Stimulated activated CD4-positive, alpha-beta T cell treated with anti-CD3 and anti-CD28 coated beads, Interleukin-1b, Interleukin-23, amount 100 ng/mL, for 24 hours (primary cell): ENCODE measurements around the gene DCST1.

Experiments
- DNase-seq, 4 experiments: peaks; one replicate each; pipeline ENCODE4 v3.0.0-alpha.2; 2020; ENCODE audit warnings: low read depth in 4 of 4, low spot score in 1 of 4

The DCST1 gene

GRCh38 chr1:155083865-155084721 lies 50.5 kb downstream of the DCST1 start:
- no peak for DNase-seq

- DNase-seq, result peak; percentile 82 to 90 (median 84)
These were observed 51.3 kb downstream of the DCST1 start for GRCh38 chr1:155084722-155085503.

- peak in 3 of 4 experiments; percentile 55 to 69 (median 69) for DNase-seq
These were observed 52.0 kb downstream of the DCST1 start for GRCh38 chr1:155085504-155086127.

GRCh38 chr1:155086128-155086741 lies 52.6 kb downstream of the DCST1 start:
- DNase-seq, result peak in 3 of 4 experiments; percentile 60 to 72 (median 68)

GRCh38 chr1:155086856-155087535 lies 53.4 kb downstream of the DCST1 start:
- DNase-seq, result no peak

- peak; percentile 70 to 80 (median 73) for DNase-seq
These were observed 57.7 kb downstream of the DCST1 start for GRCh38 chr1:155091071-155092051.

GRCh38 chr1:155092131-155092530 lies 58.5 kb downstream of the DCST1 start:
- no peak for DNase-seq

- DNase-seq, result no peak
These were observed 59.0 kb downstream of the DCST1 start for GRCh38 chr1:155092641-155093040.

GRCh38 chr1:155093911-155094621 lies 60.4 kb downstream of the DCST1 start:
- no peak for DNase-seq

- no peak for DNase-seq
These were observed 61.0 kb downstream of the DCST1 start for GRCh38 chr1:155094622-155094948.

GRCh38 chr1:155099331-155099730 lies 65.7 kb downstream of the DCST1 start:
- DNase-seq, result no peak
